Neural progenitor cell (in vitro differentiated cells): ENCODE results near the gene CCDC112. TPM values are rescaled to one million over a fixed set of nuclear protein-coding genes. Genes with fewer than 3 reads are reported as not detected.

Experiments used
- DNase-seq: peaks from one replicate; pipeline ENCODE4 v3.0.0-alpha.2; 2016; ENCODE audit warnings: low spot score
- H2AFZ ChIP-seq: fragments of 200-600 bp; sonication (generic); replicated peaks from 2 replicates; pipeline ENCODE4 v1.6.1; 2016; ENCODE audit warnings: antibody characterized with exemption
- H3F3A ChIP-seq: fragments of 200-600 bp; sonication (generic); 2 replicates; pipeline ENCODE4 v1.6.1; 2016; ENCODE audit warnings: antibody characterized with exemption, low read depth
- H3K27ac ChIP-seq: fragments of 200-600 bp; sonication (generic); 2 replicates; pipeline ENCODE4 v1.5.1; 2016; ENCODE audit warnings: mild to moderate bottlenecking
- H3K27me3 ChIP-seq: fragments of 200-600 bp; sonication (generic); 2 replicates; pipeline ENCODE4 v1.6.1; 2016; ENCODE audit warnings: mild to moderate bottlenecking, moderate library complexity
- H3K36me3 ChIP-seq: fragments of 200-600 bp; sonication (generic); 2 replicates; pipeline ENCODE4 v1.5.1; 2016
- H3K4me1 ChIP-seq: fragments of 200-600 bp; sonication (generic); 2 replicates; pipeline ENCODE4 v1.6.1; 2016; ENCODE audit warnings: mixed run types
- H3K4me2 ChIP-seq: fragments of 200-600 bp; sonication (generic); 2 replicates; pipeline ENCODE4 v1.6.1; 2016
- H3K4me3 ChIP-seq: fragments of 200-600 bp; sonication (generic); 2 replicates; pipeline ENCODE4 v1.5.1; 2016
- H3K79me2 ChIP-seq: fragments of 200-600 bp; sonication (generic); 2 replicates; pipeline ENCODE4 v1.6.1; 2016; ENCODE audit warnings: low read depth
- H3K9ac ChIP-seq: fragments of 200-600 bp; sonication (generic); 2 replicates; pipeline ENCODE4 v1.6.1; 2016
- H3K9me3 ChIP-seq: fragments of 200-600 bp; sonication (generic); 2 replicates; pipeline ENCODE4 v1.5.1; 2016; ENCODE audit warnings: low read depth
- H4K20me1 ChIP-seq: fragments of 200-600 bp; sonication (generic); 2 replicates; pipeline ENCODE4 v1.6.1; 2016; ENCODE audit warnings: low read depth
- H3K27ac Mint-ChIP-seq: 3 replicates; pipeline ENCODE4 v1.8.0; 2021; ENCODE audit warnings: mixed read lengths
- H3K27me3 Mint-ChIP-seq: 2 replicates; pipeline ENCODE4 v1.8.0; 2022; ENCODE audit warnings: low read depth, mild to moderate bottlenecking, inconsistent platforms, moderate library complexity, mixed read lengths; ENCODE audit not compliant: insufficient read depth
- H3K36me3 Mint-ChIP-seq: 3 replicates; pipeline ENCODE4 v1.8.0; 2021; ENCODE audit warnings: mixed read lengths
- H3K4me1 Mint-ChIP-seq: 3 replicates; pipeline ENCODE4 v1.8.0; 2021; ENCODE audit warnings: mixed read lengths
- H3K4me3 Mint-ChIP-seq: 3 replicates; pipeline ENCODE4 v1.8.0; 2021; ENCODE audit warnings: mild to moderate bottlenecking, moderate library complexity, mixed read lengths
- H3K9me3 Mint-ChIP-seq: 3 replicates; pipeline ENCODE4 v1.8.0; 2020; ENCODE audit warnings: mixed read lengths
- EZH2 ChIP-seq: fragments of 200-600 bp; sonication (generic); IDR thresholded peaks from 2 replicates; pipeline ENCODE4 v1.6.1; 2017; ENCODE audit warnings: antibody characterized with exemption, mild to moderate bottlenecking, moderate library complexity
- EZH2phosphoT487 ChIP-seq: fragments of 200-600 bp; sonication (generic); IDR thresholded peaks from 2 replicates; pipeline ENCODE4 v1.6.1; 2017; ENCODE audit warnings: antibody characterized with exemption
- total RNA-seq: library from RNA; depleted of rRNA; stranded (reverse); fragments of >200 nt; gene quantifications from 2 replicates; pipeline ENCODE4 v1.2.3, GENCODE V29; 2015; ENCODE audit warnings: low replicate concordance
- TF ChIP-seq, protein P1 (sequence below): fragments of 200-600 bp; sonication (generic); IDR thresholded peaks from 2 replicates; pipeline ENCODE4 v1.5.1; 2017; ENCODE audit warnings: antibody characterized with exemption, mild to moderate bottlenecking

CCDC112 gene
- total RNA-seq, 1 donor from 2014 or later, result 33.6 TPM

DNA sequence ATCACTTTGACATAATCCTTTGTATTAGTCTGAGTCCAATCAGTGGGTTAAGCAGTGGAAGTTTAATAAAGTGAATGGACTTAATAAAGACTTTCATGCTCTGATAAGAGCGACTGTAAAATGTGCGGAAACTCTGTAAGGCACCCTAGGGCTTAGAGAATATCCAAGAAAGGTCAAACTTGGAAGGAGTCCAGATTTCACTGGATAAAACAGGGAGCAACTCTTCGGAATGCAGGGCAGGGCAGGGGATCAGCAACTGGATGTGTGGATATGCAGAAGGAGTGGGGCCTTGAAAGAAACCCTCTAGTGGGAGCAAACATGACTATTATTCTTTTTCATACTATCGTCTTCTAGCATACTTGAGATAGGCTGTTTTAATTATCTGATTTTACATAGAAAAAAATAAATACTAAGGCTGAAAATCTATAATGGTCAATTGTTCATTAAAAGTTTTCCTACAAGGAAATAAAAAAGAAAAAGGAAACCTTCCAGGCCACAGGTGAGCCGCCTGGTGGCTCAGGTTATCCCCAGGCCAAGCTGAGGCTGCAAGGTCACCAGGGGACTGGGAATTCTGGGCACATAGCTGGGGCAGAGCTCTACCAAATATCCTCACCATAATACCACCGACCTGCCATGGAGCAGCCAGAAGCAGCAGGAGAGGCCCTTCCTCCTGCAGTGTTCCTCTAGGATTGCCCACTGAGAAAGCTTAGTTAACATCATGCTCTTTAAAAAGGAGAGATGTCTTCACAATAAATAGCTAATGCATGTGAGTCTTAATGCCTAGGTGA is 46.3 kb upstream of the CCDC112 start:
- H3K4me2 ChIP-seq, result no peak overlapping the region
- H3K27me3 Mint-ChIP-seq, result peaks cover 2% of the 10 kb centered on the region
- DNase-seq, result no peak
- H4K20me1 ChIP-seq, result no peaks in the 10 kb centered on the region
- no peaks in the 10 kb centered on the region for H3K9me3 ChIP-seq
- H3K9ac ChIP-seq, result no peak overlapping the region
- no peaks in the 10 kb centered on the region for H3K36me3 ChIP-seq
- H2AFZ ChIP-seq, result no peak overlapping the region
- no peaks in the 10 kb centered on the region for H3F3A ChIP-seq
- H3K36me3 Mint-ChIP-seq, result no peaks in the 10 kb centered on the region
- no peaks in the 10 kb centered on the region for H3K79me2 ChIP-seq
- TF ChIP-seq EZH2 (no peak), EZH2phosphoT487 (no peak)
- TF ChIP-seq, protein P1, sequence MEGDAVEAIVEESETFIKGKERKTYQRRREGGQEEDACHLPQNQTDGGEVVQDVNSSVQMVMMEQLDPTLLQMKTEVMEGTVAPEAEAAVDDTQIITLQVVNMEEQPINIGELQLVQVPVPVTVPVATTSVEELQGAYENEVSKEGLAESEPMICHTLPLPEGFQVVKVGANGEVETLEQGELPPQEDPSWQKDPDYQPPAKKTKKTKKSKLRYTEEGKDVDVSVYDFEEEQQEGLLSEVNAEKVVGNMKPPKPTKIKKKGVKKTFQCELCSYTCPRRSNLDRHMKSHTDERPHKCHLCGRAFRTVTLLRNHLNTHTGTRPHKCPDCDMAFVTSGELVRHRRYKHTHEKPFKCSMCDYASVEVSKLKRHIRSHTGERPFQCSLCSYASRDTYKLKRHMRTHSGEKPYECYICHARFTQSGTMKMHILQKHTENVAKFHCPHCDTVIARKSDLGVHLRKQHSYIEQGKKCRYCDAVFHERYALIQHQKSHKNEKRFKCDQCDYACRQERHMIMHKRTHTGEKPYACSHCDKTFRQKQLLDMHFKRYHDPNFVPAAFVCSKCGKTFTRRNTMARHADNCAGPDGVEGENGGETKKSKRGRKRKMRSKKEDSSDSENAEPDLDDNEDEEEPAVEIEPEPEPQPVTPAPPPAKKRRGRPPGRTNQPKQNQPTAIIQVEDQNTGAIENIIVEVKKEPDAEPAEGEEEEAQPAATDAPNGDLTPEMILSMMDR, result no peak
- H3K4me1 Mint-ChIP-seq, result peaks cover 2% of the 10 kb centered on the region
- no peaks in the 10 kb centered on the region for H3K9me3 Mint-ChIP-seq
- no peak overlapping the region for H3K4me3 Mint-ChIP-seq
- no peak overlapping the region for H3K27ac ChIP-seq
- no peak overlapping the region for H3K4me3 ChIP-seq
- no peaks in the 10 kb centered on the region for H3K4me1 ChIP-seq
- H3K27ac Mint-ChIP-seq, result no peak overlapping the region
- no peaks in the 10 kb centered on the region for H3K27me3 ChIP-seq

DNA sequence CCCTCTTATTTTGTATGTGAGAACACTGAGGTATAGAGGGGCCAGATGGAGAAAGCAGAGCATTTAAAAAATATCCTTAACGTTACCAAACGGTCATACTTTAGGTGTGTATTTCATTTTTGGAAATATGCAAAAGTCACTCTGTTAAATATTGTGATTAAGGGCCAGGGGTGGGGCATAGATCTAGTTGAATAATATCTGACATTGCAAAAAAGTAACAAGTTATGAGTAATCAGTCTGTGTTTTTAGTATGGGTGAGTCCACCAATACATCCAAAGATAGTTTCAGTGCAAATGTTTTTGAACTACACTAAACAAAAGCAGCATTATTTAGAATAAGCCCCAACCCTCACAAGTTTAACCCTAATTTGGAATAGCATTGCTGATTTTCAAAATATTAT is 45.3 kb upstream of the CCDC112 start:
- no peaks in the 10 kb centered on the region for H3K36me3 Mint-ChIP-seq
- Histone ChIP-seq H3K4me2 (no peak overlapping the region), H3K4me1 (no peaks in the 10 kb centered on the region), H3K79me2 (no peaks in the 10 kb centered on the region), H4K20me1 (no peaks in the 10 kb centered on the region), H2AFZ (no peak overlapping the region), H3K36me3 (no peaks in the 10 kb centered on the region), H3K4me3 (no peak overlapping the region), H3K9ac (no peak overlapping the region), H3K9me3 (no peaks in the 10 kb centered on the region), H3K27me3 (no peaks in the 10 kb centered on the region), H3K27ac (no peak overlapping the region), H3F3A (no peaks in the 10 kb centered on the region)
- TF ChIP-seq, protein P1, result no peak
- TF ChIP-seq EZH2, result no peak
- TF ChIP-seq EZH2phosphoT487, result no peak
- no peaks in the 10 kb centered on the region for H3K9me3 Mint-ChIP-seq
- peaks cover 2% of the 10 kb centered on the region for H3K27me3 Mint-ChIP-seq
- H3K4me3 Mint-ChIP-seq, result no peak overlapping the region
- H3K27ac Mint-ChIP-seq, result no peak overlapping the region
- peaks cover 2% of the 10 kb centered on the region for H3K4me1 Mint-ChIP-seq
- no peak for DNase-seq

DNA sequence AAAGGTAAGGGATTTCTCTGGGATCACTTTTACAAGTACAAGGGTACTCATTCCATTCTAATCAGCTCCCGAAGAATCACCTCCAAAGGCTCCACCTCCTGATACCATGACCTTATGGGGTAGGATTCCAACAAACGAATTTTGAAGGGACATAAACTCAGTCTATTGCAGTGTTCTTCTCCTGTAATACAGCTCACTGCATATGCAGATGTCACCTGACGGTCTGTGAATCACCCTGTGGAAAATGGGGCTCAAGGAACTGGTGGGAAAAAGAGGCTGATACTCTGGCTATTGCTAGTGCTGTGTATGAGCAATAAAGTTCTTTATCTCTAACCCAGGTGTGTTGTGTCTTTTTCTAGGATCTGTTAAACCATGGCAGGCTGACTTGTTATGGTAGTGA is 42.4 kb upstream of the CCDC112 start:
- H3F3A ChIP-seq, result no peaks in the 10 kb centered on the region
- H3K4me1 Mint-ChIP-seq, result peaks cover 2% of the 10 kb centered on the region
- H3K27ac Mint-ChIP-seq, result no peak overlapping the region
- H3K36me3 Mint-ChIP-seq, result no peaks in the 10 kb centered on the region
- no peaks in the 10 kb centered on the region for H3K9me3 ChIP-seq
- H3K36me3 ChIP-seq, result no peaks in the 10 kb centered on the region
- TF ChIP-seq EZH2phosphoT487 (no peak), EZH2 (no peak)
- no peak overlapping the region for H3K4me3 Mint-ChIP-seq
- no peak overlapping the region for H3K4me3 ChIP-seq
- no peaks in the 10 kb centered on the region for H3K4me1 ChIP-seq
- no peak overlapping the region for H3K9ac ChIP-seq
- H4K20me1 ChIP-seq, result no peaks in the 10 kb centered on the region
- H3K79me2 ChIP-seq, result no peaks in the 10 kb centered on the region
- peaks cover 2% of the 10 kb centered on the region for H3K27me3 Mint-ChIP-seq
- no peaks in the 10 kb centered on the region for H3K27me3 ChIP-seq
- no peak for DNase-seq
- H3K9me3 Mint-ChIP-seq, result no peaks in the 10 kb centered on the region
- H3K27ac ChIP-seq, result no peak overlapping the region
- no peak overlapping the region for H2AFZ ChIP-seq
- no peak overlapping the region for H3K4me2 ChIP-seq

DNA sequence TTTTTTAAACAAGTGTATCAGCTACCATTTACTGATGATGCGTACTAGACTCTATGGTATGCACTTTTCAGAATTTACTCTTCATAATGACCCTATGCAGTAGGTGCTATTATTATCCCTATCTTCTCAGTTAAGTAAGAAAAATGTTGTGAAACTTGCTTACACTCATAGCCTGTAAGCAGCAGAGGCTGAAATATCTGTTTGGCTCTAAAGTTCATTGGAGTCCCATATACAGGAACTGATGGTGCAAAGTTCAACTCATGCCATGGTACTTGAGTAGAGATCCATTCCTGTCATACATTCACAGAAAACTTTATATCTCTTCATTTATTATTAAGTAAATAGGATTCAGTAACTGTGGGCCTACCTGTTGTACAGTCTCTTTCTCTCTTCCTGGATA is 41.4 kb upstream of the CCDC112 start:
- DNase-seq, result no peak

More for the DNA sequence above, 41.4 kb upstream of the CCDC112 start:
- Mint-ChIP-seq H3K36me3 (no peaks in the 10 kb centered on the region), H3K27ac (no peak overlapping the region), H3K27me3 (no peaks in the 10 kb centered on the region), H3K4me3 (no peak overlapping the region), H3K4me1 (peaks cover 7% of the 10 kb centered on the region), H3K9me3 (no peaks in the 10 kb centered on the region)
- Histone ChIP-seq H3K36me3 (no peaks in the 10 kb centered on the region), H3K79me2 (no peaks in the 10 kb centered on the region), H3K27me3 (no peaks in the 10 kb centered on the region), H3K4me2 (no peak overlapping the region), H4K20me1 (no peaks in the 10 kb centered on the region), H3K27ac (no peak overlapping the region), H3K9me3 (no peaks in the 10 kb centered on the region), H3K4me1 (peaks cover 7% of the 10 kb centered on the region), H3K4me3 (no peak overlapping the region), H2AFZ (no peak overlapping the region), H3F3A (no peaks in the 10 kb centered on the region), H3K9ac (no peak overlapping the region)
- TF ChIP-seq EZH2 (no peak), EZH2phosphoT487 (no peak)
- TF ChIP-seq, protein P1, result no peak
